Progenitor cell of endocrine pancreas (in vitro differentiated cells): Measurements from ENCODE around the gene SLC7A6OS. TPM values are rescaled to one million over a fixed set of nuclear protein-coding genes. Genes with fewer than 3 reads are reported as not detected.

ENCODE experiments used
- DNase-seq: peaks from one replicate; pipeline ENCODE4 v3.0.0; 2021; ENCODE audit warnings: low spot score; ENCODE audit not compliant: unreplicated experiment
- H3K27ac Mint-ChIP-seq: 2 replicates; pipeline ENCODE4 v1.8.0; 2021; ENCODE audit warnings: mild to moderate bottlenecking, moderate library complexity, mixed read lengths
- H3K27me3 Mint-ChIP-seq: 2 replicates; pipeline ENCODE4 v1.8.0; 2021; ENCODE audit warnings: mixed read lengths
- H3K36me3 Mint-ChIP-seq: 2 replicates; pipeline ENCODE4 v1.8.0; 2022; ENCODE audit warnings: mixed read lengths; ENCODE audit not compliant: insufficient read depth
- H3K4me1 Mint-ChIP-seq: 2 replicates; pipeline ENCODE4 v1.8.0; 2021; ENCODE audit warnings: low read depth, mixed read lengths
- H3K4me3 Mint-ChIP-seq: 2 replicates; pipeline ENCODE4 v1.8.0; 2021; ENCODE audit warnings: low read depth, mild to moderate bottlenecking, moderate library complexity, mixed read lengths
- H3K9me3 Mint-ChIP-seq: 2 replicates; pipeline ENCODE4 v1.8.0; 2021; ENCODE audit warnings: low read depth, mixed read lengths
- total RNA-seq: library from RNA; stranded (reverse); gene quantifications from 2 replicates; pipeline ENCODE4 v1.2.1, GENCODE V29; 2021
- TF ChIP-seq, protein P1 (sequence below): fragments of 200-600 bp; sonication (generic); IDR thresholded peaks from one replicate; pipeline ENCODE4 v1.5.0; 2021; ENCODE audit warnings: antibody characterized with exemption, mild to moderate bottlenecking; ENCODE audit not compliant: unreplicated experiment

Gene SLC7A6OS
- total RNA-seq, 1 donor from 2014 or later = 23.9 TPM

- Mint-ChIP-seq H3K9me3 (no peaks in the 10 kb centered on the region), H3K4me1 (peaks cover 12% of the 10 kb centered on the region), H3K36me3 (peaks cover 16% of the 10 kb centered on the region), H3K27ac (peak overlapping the region; percentile 6), H3K27me3 (no peaks in the 10 kb centered on the region), H3K4me3 (no peak overlapping the region)
- DNase-seq = no peak
- TF ChIP-seq, protein P1, sequence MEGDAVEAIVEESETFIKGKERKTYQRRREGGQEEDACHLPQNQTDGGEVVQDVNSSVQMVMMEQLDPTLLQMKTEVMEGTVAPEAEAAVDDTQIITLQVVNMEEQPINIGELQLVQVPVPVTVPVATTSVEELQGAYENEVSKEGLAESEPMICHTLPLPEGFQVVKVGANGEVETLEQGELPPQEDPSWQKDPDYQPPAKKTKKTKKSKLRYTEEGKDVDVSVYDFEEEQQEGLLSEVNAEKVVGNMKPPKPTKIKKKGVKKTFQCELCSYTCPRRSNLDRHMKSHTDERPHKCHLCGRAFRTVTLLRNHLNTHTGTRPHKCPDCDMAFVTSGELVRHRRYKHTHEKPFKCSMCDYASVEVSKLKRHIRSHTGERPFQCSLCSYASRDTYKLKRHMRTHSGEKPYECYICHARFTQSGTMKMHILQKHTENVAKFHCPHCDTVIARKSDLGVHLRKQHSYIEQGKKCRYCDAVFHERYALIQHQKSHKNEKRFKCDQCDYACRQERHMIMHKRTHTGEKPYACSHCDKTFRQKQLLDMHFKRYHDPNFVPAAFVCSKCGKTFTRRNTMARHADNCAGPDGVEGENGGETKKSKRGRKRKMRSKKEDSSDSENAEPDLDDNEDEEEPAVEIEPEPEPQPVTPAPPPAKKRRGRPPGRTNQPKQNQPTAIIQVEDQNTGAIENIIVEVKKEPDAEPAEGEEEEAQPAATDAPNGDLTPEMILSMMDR = no peak
Measured at GRCh38 chr16:68332411-68333121, 21.8 kb upstream of the SLC7A6OS start.

DNA sequence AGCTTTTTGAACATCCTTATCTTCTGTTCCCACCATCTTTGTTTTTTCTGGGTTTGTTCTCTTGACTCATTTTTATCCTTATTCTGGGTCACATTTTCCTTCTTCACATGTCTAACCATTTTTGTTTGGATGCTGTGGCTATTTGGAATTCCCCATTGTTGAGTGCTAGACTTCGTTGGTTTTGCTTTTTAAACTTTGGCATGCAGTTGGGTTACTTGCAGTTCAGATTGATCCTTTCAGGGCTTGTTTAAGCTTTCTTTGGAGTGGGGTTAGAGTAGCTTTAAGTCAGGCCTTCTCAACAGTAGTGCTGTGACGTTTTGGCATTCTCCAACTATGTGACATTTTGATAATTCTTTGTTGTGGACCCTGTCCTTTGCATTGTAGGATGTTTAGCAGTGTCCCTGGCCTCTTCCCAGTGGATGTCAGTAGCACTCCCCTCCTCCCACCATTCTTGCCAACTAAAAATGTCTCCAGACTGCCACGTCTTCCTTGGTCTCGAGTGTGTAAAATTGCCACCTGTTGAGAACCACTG lies 21.2 kb upstream of the SLC7A6OS start:
- H3K27me3 Mint-ChIP-seq = no peaks in the 10 kb centered on the region
- TF ChIP-seq, protein P1 = no peak
- peaks cover 16% of the 10 kb centered on the region for H3K4me1 Mint-ChIP-seq
- no peaks in the 10 kb centered on the region for H3K9me3 Mint-ChIP-seq
- DNase-seq = no peak
- H3K4me3 Mint-ChIP-seq = no peak overlapping the region
- H3K36me3 Mint-ChIP-seq = peaks cover 13% of the 10 kb centered on the region
- H3K27ac Mint-ChIP-seq = no peak overlapping the region

DNA sequence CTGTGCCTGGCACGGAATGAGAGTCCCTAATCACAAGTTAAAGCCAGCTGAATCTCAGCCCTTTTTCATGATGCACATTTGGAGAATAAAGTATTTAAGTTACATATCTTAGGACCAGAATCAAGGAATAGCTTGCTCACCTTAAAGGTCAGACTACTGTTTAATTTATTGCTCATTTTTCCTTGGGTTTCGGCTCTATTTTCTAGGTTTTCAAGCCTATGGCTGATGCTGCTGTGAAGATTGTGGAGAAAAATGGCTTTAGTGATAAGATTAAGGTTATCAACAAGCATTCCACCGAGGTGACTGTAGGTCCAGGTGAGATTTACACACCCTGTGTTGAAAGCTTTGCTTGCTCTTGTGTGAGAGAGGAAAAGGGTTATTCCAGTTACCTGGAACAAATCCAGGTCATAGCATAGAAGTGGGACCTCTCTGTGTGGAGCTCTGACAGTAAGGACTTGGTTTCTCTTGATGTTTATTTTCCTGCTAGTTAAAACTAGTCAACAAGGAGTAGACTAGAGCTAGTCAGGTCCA lies 18.2 kb upstream of the SLC7A6OS start:
- H3K27me3 Mint-ChIP-seq = no peaks in the 10 kb centered on the region
- TF ChIP-seq, protein P1 = no peak
- peaks cover 9% of the 10 kb centered on the region for H3K36me3 Mint-ChIP-seq
- DNase-seq = no peak
- H3K4me3 Mint-ChIP-seq = no peak overlapping the region
- H3K27ac Mint-ChIP-seq = peak overlapping the region; percentile 94
- H3K4me1 Mint-ChIP-seq = peaks cover 16% of the 10 kb centered on the region
- no peaks in the 10 kb centered on the region for H3K9me3 Mint-ChIP-seq

DNA sequence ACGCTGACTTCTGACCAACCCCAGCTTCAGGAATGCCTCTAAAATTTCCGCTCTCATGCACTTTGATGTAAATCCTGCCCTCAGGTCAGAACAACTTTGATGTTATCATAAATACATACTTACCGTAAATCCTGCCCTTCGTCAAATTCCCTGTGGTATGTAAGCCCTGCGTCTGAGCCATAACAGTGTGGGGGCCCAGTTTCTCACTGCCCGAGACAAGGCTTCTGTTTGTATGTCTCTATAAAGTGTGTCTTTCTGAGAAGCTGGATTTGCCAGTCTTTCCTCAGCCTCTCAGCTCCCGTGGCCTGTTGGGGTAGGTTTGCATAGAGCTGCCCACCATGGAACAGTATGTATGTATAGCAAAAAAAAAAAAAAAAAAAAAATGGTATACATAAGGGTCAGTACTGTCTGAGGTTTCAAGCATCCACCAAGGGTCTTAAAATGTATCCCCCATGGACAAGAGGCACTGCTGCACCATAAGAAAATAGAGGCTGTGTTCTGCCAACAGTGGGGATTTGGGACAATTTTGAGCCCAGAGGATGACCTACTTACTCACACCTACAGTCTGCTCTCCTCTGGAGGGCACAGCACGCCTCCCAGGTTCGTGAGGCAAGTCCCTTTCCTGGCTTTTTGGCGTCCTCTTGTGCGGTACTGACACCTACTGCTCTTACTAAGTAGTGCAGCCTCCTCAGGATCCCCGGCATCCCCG lies 17.6 kb upstream of the SLC7A6OS start:
- H3K27me3 Mint-ChIP-seq = no peaks in the 10 kb centered on the region
- H3K27ac Mint-ChIP-seq = peak overlapping the region; percentile 94
- peaks cover 9% of the 10 kb centered on the region for H3K36me3 Mint-ChIP-seq
- peaks cover 16% of the 10 kb centered on the region for H3K4me1 Mint-ChIP-seq
- TF ChIP-seq, protein P1 = peak; percentile 84
- H3K9me3 Mint-ChIP-seq = no peaks in the 10 kb centered on the region
- DNase-seq = peak; percentile 65
- no peak overlapping the region for H3K4me3 Mint-ChIP-seq

- H3K27me3 Mint-ChIP-seq = no peaks in the 10 kb centered on the region
- no peaks in the 10 kb centered on the region for H3K9me3 Mint-ChIP-seq
- DNase-seq = no peak
- TF ChIP-seq, protein P1 = no peak
- peaks cover 14% of the 10 kb centered on the region for H3K4me1 Mint-ChIP-seq
- no peak overlapping the region for H3K4me3 Mint-ChIP-seq
- peaks cover 8% of the 10 kb centered on the region for H3K36me3 Mint-ChIP-seq
- H3K27ac Mint-ChIP-seq = no peak overlapping the region
Measured at GRCh38 chr16:68324780-68325357, 14.1 kb upstream of the SLC7A6OS start.
